GM12874 (cell line): ENCODE results near the gene CDH23.

ENCODE experiments used
- TF ChIP-seq, protein P1 (sequence below): IDR thresholded peaks from 2 replicates; pipeline ENCODE4 v1.5.1; 2011; ENCODE audit warnings: low read depth, mild to moderate bottlenecking, control low read depth, low read length, moderate library complexity; ENCODE audit not compliant: insufficient read depth

Gene CDH23

GRCh38 chr10:71731791-71732190, 335.1 kb downstream of the CDH23 start:
- TF ChIP-seq, protein P1, sequence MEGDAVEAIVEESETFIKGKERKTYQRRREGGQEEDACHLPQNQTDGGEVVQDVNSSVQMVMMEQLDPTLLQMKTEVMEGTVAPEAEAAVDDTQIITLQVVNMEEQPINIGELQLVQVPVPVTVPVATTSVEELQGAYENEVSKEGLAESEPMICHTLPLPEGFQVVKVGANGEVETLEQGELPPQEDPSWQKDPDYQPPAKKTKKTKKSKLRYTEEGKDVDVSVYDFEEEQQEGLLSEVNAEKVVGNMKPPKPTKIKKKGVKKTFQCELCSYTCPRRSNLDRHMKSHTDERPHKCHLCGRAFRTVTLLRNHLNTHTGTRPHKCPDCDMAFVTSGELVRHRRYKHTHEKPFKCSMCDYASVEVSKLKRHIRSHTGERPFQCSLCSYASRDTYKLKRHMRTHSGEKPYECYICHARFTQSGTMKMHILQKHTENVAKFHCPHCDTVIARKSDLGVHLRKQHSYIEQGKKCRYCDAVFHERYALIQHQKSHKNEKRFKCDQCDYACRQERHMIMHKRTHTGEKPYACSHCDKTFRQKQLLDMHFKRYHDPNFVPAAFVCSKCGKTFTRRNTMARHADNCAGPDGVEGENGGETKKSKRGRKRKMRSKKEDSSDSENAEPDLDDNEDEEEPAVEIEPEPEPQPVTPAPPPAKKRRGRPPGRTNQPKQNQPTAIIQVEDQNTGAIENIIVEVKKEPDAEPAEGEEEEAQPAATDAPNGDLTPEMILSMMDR: no peak

GRCh38 chr10:71734797-71735196, 338.1 kb downstream of the CDH23 start:
- TF ChIP-seq, protein P1: no peak

GRCh38 chr10:71735709-71736569, 339.2 kb downstream of the CDH23 start:
- TF ChIP-seq, protein P1: no peak

DNA sequence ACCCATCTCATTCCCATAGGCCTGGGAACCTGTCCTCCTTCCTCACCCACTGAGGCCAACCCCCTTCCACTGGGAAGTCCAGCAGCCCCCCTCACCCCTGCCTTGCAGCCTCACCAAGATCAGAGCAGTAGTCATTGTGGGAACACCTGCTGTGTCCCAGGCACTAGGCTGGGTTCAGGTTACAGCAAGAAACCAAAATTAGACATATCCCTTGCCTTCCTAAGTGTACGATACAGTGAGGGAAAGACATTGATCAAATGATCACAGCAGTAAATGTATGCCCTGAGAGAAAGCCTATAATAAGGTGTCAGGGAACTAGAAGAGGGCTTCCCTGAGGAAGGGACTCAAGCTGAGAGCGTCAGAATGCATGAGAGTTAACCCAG, 339.8 kb downstream of the CDH23 start:
- TF ChIP-seq, protein P1: no peak

- TF ChIP-seq, protein P1: no peak
These were observed 340.5 kb downstream of the CDH23 start for GRCh38 chr10:71737001-71737833.

GRCh38 chr10:71737834-71738197, 341.1 kb downstream of the CDH23 start:
- TF ChIP-seq, protein P1: no peak

DNA sequence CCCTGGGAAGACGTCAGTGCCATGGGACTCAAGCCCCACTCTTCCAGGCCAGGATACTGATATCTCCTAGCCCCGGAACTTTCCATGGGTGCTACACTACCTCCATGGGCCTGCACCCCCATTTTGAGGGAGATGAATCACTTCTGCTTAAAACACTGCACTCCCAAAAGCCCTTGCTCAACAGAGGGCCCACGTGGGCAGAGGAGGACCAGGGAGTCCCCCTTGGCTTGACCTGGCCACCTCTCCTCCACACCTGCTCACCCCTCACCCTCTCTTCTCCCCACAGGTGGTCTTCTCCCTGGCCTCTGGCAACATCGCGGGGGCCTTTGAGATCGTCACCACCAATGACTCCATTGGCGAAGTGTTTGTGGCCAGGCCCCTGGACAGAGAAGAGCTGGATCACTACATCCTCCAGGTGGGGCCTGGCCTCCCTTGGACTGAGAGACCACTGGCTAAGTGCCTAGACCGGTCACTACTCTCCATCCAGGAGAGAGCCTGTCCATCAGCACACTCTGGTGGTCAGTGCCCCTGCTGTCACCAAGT, 342.7 kb downstream of the CDH23 start:
- TF ChIP-seq, protein P1: no peak
